NOMO-1 (cell line): Measurements from ENCODE around the gene SLC9C1.

Experiments used
- DNase-seq, 2 experiments: peaks; one replicate each; lab custom pipeline; 2025; ENCODE audit not compliant: unreplicated experiment in 2 of 2; lab: John Stamatoyannopoulos, UW

Gene SLC9C1

DNA sequence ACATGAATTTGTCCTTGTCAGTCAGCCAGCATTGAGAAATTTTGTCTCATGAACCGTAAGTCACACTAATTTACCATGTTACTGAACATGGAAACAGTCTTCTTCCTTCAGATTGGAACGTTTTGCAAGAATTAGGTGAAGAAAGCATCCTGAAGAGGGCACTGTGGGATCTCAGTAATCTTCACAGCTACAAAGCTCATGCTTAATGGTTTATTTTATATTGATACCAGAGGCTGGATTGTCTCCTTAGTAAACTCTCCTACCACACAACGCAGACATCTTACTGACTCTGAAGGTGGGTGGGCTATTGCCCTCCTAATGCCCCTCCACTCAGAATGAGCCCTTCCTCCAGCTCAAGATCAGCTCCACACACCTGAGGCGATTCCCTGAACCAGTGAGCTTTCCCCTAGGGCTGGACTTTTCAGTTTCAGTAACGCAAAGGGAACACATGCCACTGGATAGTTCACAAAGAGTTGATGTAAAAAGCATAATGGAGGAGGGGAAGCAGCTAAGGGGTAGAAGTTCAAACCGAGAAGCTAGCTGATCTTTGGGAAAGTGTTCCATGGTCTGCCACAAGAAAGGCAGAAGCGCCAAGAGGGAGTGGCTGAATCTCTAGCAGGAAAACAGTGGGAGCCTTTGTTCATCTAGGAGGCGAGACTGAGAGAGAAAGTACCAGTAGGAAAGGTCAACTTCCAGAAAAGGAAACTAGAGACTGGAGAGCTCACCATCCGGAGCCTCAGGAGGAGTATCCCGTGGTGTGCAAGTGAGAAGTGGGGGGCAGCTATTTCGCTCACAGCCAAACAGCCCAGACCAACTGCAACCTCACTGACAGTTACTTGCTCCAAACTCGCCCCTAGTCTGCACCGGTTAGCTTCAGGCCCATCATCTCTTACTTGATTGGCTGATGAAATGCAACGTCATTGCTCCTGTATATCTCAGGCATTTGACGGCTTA lies at the start of gene SLC9C1:
SLC9C1 (minus strand) TSS at position 849 of the 954 bp plus-strand sequence. CDS start 7,425 bp downstream, outside the sequence.
- peak; percentile 44 to 89 for DNase-seq

DNA sequence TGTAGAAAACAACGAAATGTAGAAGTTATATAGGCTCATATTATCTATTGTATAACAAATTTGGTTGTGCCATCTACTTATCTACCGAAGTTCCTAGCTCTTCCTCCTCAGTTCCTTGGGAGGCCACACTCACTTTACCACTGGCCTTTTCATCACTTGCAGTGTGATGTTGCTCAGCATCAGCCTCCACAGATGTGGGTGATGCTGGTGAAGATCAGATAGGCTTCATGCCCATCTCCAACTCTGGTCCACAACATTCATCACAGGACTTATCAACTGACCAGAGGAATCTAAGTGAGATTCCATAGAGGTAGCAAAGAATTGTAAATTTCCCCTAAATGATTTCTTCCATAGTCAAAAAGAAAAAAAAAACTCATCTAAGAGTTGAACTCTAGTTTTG lies 47.4 kb upstream of the SLC9C1 start:
- no peak for DNase-seq

DNA sequence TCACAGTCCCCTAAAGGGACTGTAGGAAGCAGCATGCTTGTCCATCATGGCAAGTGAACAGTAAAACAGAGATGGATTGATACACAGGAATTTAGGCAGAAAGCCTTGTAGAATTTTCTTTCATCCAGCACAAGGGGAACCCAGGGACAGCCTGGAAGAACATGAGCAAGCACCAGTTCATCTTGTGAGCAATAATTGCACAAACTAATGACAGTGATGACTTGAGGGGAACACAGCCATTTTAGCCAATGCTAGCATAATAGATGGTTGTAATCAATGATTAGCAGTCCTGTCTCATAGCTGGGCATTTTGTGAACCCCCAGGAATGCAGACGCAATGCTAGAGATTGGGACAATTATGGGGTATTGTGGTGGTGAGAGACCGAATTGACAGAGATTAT lies 45.6 kb upstream of the SLC9C1 start:
- no peak for DNase-seq

DNA sequence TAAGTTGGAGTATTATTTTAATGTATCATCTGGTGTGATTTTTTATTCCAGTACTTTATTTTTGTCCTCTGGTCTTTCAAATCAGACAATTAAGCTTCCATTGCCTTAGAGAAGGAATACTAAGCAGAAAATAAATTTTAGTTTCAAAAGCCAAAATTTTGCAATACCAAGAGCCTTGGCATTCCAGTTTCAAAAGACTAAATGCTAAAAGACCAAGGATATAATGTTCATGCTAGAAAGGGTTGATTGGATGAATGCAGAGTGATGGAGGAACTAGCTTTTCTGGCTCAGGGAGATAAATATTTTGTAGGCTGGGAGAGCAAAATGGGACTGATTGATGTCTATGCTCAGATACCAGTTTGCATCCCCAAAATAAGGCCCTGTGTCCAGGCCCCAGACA lies 45.1 kb upstream of the SLC9C1 start:
- no peak for DNase-seq

DNA sequence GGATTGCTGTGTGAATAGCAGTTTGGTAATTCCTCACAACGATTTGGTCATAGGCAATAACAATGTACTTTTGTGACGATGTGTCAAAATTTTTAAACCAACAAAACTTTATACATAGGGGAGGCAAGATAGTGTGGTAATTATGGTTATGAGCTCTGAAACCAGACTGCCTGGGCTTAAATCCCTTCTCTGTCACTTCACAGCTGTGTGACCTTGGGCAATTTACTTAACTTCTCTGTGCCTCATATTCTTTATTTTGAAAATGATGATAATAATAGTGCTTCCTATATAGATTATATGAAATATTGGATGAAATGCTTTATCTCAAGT lies 44.7 kb upstream of the SLC9C1 start:
- DNase-seq, result no peak

DNA sequence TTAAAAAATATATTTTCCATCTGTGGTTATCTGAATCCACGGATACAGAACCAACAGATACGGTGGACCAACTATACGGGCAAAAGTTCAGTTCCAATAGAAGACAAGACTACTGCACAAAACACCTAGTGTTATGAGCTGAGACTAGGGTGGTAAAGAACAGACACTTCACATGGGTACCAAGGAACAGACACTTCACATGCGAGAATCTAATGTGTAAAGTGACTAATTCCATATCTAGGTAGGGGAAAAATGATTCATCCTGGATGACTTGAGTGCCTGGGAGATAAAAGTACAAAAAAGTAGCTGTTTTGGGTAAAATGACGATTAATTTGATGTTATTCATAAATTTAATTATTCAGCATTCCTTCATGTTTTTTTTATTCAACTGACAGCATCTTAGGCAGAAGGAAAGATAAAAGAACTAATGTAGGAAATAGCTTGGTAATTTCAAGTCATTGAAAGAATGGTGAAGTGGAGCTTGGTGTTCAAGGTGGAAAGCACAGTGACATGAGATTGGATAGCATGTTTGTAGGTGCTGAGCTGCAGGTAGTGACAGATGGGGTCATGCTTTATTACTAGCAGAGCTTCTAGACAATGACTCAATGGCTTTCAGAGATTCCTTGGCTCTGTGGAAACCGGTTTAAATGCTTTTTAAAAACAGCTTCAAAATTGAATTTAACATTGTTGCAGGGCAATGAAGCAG lies 44.2 kb upstream of the SLC9C1 start:
- DNase-seq, result no peak

DNA sequence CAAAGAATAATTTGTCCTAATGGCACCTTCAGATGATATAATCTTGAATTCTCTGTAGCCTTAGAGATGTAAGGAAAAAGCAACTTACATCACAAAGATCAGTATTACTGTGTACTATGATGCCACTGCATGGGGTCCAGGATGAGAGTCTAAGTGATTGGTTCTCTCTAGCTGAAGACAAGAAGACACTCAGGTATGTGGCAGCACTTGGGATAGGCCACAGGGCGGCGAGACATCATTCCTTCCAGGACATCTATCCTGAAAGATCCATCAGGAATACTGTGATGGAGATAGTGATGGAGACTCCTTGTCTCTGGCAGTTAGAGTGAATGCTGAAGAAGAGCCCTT lies 41.4 kb upstream of the SLC9C1 start:
- DNase-seq, result no peak

DNA sequence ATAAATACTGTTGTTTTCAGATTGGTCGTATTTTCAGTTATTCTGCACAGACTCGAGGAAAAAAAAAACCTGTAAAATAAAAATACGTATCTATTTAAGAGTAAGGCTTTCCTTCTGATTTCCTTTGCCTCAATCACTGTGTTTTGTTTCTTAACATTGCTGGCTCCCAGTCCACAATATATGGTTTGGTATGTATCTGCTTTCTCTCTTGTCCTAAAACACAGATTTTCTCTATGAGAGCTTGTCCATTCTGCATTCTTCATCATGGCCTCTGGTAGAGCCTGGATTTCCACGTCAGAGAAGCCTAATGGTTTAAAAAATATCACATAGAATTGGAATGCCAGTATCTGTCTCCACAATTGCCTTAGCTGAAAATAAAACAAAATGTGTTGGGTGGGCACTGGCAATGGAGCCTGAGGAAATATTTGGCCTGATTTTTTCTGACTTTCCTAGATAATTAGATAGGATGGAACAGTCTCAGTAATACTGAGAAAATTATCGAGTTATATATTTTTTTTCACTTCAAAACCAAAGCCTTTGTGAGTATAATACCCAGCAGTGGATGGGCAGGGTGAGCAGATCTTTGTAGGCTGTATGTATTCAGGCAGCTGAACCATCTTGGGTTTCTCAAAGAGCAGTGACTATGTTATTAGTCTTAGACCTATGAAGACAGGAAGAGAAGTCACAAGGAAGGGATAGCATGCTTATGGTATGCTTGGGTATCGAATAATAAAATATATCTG lies 40.8 kb upstream of the SLC9C1 start:
- DNase-seq, result no peak

DNA sequence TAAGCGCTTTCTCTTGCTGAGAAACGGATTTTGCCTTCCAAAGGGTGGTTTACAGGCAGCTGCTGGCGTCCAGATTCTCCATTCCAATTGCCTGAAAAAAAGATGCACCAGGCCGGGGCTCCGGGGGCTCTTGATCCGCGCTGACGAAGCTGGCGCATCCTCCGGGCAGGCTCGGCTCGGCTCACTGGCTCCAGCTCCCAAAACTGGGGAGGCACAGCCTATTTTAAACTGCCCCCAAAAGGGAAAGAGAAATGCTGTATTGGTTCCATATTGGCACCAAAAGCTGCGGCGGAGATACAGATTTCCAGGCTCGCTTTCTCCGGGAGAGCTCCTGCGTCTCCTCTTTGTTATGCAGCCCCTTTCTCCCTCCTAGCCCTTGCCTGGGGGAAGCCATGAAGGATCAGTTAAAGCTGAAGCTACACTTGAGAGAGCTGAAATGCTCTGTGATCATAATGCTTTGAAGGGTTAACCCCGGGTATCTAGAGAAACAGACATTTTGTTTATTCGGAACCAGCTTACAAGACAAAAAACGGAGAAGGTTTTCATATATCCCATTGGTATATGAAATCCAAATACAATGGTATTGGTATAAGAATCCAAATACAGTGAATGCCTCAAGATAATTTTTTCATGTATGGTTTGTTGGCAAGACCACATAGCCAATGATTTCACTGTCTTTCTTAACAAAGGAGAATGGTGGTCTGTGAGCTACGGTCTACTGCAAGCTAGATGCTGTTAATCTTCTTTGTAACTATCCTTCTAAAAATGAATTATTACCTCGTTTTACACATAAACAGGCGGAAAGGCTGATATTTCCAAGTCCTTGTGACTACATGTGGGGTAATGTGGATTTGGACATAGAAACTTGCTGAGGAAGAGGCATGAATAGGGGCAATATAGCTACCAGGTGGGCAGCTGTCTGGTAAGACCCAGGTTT lies 39.6 kb upstream of the SLC9C1 start:
- DNase-seq, result no peak

DNA sequence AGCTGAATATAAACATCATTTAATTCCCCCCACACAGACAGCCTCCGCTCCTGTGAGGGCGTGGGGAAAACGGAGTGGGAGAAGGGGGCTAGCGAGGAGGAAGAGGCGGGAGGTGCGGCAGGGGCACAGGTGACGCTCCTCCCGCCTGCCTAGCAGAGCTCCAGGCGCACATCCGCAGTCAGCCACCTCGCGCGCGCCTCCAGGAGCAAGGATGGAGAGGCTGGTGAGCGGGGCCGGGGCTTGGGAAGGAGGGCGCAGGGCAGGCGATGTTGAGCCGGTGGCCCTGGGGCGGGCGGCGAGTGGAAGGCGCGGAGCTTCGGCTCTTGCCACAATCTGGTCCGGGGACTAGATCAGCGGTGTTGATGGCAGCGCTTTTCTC lies 39.0 kb upstream of the SLC9C1 start, which contains the start of gene CD200:
CD200 (plus strand) TSS at position 155 of the 379 bp plus-strand sequence; CDS start at position 212, 57 bp downstream.
- DNase-seq, result no peak

DNA sequence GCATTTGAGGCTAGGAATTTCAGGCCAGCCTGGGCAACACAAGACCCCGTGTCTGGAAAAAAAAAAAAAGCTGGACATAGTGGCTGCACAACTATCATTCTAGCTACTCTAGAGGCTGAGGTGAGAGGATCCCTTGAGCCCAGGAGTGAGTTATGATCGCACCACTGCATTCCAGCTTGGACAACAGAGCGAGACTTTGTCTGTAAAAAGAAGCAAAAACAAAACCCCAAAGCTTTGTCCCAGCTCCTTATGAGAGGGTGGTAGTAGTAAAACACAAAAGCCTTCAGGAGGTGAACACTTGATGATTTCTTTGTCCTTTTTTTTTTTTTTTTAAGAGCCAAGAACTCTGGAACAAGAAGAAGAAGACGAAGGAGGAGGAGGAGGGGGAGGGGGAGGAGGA lies 37.8 kb upstream of the SLC9C1 start:
- DNase-seq, result no peak

DNA sequence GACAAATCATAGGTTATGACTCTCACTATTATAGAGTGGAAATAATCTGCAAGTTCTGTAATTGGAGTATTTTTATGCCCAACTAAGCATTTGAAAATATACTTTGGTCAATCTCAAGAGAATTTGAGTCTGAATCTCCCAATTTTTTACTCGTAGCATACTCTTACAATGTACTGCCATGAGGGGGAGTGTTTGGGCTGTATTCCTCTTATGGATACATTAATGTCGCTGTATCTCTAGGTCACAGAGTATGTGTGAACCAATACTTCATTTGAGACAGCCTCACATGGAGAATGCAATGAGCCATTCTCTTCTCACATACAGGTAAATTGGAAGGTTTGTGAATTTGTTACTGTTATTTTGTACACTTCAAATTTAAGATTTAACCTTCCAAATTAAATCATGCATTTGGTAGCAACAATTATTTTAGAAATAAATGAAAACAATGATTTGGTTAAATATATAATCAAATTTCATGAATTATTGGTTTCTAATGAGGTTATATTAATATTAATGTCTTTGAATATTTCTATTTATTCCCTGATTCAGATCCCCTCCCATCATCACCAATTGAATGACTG lies 33.4 kb upstream of the SLC9C1 start:
- DNase-seq, result peak; percentile 59 to 86

DNA sequence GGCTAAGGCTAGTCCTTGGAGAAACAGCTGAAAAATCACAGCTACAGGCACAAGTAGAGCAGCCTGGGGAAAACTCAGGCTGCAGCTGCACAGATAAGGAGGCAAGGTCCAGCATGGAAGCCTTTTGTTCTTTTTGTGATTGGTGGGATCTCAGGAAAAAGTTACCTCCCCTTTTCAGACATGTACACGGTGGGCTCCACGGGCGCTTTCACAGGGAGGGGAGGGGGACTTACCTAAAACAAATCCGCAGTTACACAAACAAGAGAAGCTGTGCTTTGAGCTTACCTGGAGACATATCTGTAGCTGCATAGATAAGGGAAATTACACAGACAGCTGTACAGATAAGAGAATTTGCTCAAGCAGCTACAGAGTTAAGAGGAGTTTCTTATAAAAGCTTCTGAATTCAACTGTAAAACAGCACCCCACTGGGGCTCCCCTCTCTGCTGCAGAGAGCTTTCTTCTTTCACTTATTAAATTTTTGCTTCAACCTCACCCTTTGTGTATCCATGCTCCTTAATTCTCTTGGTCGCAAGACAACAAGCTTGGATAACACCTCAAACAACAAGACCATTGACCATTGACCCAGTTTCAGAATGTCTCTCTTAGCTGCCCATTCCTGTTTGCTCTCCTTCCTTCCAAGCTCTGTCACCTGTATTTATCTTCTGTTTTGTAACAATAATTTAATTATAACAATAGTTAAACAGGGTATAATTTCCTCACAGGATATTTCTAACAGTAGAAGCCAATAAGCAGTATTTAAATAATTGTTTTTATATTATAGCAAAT lies 28.0 kb upstream of the SLC9C1 start:
- DNase-seq, result no peak

DNA sequence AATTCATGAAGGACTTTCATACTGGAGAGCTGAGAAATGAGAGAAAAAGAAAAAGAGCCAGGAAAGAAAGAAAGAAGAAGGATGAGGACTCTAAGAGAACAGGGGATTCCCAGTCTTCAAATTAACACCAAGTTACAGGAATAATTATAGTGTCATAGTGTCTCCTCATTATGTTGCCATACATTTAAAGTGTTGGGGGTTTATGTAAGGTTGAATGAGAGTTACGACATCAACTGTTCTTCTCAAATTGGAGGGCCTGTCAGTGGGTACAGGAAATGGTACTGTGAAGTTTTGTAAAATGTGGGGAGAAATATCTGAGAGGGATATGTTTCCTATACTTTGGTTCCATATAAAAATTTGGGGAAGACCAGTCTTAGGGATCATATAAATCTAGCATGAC lies 26.7 kb upstream of the SLC9C1 start:
- peak; percentile 65 to 85 for DNase-seq

DNA sequence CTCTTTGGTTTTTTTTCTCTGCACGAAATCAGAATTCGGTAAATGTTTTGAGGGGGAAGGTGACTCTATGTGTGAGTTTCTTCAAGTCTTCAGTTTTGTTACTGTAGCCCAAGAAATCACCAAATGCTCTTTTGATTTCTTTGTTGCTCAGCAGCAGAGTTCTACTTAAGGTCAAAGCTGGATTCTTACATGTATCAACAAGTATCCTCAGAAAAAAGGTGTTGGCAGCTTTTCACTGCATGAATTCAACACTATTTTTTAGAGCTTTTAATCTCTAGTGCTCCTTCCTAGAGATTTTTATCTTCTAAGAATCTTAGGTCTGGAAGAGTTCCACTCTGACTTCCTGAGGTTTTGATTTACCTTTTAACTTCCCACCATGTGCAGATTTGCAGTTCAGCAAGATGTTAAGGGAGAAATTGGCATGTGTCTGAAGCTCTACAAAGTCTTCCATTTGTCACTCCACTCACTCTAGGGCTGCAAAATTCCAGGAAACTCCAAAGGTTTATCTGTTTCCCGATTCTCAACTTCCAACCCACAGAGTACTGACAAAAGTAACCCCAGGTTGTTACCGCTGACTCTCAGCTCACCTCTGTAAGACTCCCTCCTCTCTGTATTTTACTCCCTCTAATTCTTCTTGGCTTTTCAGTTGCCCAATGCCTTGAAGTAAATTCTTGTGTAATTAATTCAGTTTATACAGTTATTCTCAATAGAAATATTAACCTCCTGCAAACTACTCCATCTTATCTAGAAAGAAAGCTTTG lies 25.7 kb upstream of the SLC9C1 start:
- no peak for DNase-seq

DNA sequence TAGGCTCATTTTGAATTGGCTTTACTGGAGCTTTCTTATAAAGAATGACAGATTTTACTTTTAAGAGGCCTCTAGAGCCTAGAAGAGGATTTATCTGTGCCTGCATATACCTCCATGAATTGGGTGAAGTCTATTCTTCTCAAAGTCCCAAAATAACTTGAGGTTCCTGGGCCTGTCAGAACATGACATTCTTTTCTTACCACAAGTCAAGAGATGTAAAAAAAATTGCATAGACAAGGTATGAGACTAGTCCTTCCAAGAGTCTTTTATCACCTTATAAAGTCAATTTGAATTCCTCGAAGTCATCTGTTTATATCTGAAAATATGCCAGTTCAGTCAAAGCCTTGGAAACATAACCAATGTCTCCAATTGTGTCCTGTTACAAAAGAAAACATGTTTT lies 21.8 kb upstream of the SLC9C1 start:
- no peak for DNase-seq

DNA sequence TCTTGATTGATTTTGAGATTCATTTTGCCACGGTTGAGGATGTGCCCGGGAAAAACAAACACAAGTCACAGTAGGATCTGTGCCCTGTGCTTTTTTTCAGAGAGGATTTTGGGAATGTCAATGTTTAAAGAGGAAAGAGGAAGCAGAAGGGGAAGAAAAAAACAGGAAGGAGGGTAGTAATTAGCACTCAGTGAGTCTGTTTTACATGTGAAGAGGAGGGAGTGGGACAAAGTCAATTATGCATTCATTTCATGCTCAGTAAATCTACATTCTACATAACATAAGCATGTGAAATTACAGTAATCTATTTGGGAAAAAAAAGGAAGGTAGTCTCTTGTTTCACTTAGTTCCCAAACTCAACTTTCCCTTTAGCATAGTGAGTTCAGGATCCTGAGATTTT lies 20.6 kb upstream of the SLC9C1 start:
- DNase-seq, result peak in 1 of 2 experiments; percentile 26

DNA sequence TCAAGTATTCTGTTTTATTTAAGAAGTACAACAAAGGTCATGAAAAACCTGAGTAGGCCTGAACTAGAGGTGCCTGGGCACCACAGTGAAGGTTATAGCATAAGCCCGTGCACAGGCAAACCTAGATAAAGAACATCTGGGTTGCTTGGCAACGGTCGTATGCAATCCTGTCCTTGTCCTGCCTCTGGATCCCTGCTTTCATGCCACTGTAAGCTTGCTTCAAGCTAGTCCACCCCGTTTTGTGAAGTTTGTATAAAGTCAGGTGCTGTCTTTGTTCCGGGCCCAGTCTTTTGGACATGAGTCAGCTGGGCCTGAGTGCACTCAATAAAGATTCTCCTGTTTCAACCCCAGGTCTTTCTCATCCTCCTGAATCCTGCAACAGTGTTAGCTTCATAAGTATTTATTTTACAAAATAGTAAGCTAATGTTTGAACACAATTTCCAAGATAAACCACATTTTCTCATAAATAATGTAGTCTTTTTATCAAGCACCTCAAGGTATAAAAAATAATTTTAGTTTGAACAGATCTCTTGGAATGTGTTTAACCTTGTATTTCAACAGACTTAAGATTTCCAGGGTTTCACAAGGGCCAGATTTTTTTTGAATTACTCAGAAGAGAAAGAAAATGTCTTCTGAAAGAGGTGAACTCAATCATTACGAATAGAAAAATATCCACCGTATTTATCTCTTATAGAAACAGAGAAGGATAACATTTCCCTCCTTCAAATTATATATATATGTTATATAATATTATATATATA lies 14.3 kb upstream of the SLC9C1 start:
- DNase-seq, result no peak
